ENCODE data around the gene ZNF556.
"Not testable (repeated sequence)": the region's sequence is repeated elsewhere in the genome, so short reads cannot be mapped to it uniquely, and the experiment has no call there.

Gene ZNF556

GRCh38 chr19:2854849-2855248 lies 12.3 kb upstream of the ZNF556 start:
- DNase-seq: no peak

- DNase-seq: no peak
These were observed 10.6 kb upstream of the ZNF556 start for GRCh38 chr19:2856457-2857050.

DNA sequence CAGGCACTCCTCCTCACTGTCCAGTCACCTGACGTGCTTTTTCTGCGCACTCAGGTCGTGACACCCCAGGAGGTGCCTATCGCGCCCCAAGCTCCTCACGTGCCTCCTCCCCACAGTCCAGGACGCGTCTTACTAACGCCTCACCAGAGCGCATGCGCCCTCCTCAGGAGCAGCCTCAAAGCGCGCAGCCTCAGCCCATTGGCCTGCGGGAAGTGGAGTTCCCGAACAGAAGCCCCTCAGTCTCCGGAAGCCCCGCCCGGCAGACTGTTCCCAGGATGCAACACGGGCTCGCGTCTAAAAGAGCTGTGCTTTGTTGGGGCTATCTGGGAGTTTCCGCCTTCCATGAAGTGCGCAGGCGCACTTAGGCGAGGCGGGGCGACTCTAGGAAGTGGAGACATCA lies 8.3 kb upstream of the ZNF556 start:
- no peak for DNase-seq

GRCh38 chr19:2863816-2864215 lies 3.3 kb upstream of the ZNF556 start:
- no peak for DNase-seq

DNA sequence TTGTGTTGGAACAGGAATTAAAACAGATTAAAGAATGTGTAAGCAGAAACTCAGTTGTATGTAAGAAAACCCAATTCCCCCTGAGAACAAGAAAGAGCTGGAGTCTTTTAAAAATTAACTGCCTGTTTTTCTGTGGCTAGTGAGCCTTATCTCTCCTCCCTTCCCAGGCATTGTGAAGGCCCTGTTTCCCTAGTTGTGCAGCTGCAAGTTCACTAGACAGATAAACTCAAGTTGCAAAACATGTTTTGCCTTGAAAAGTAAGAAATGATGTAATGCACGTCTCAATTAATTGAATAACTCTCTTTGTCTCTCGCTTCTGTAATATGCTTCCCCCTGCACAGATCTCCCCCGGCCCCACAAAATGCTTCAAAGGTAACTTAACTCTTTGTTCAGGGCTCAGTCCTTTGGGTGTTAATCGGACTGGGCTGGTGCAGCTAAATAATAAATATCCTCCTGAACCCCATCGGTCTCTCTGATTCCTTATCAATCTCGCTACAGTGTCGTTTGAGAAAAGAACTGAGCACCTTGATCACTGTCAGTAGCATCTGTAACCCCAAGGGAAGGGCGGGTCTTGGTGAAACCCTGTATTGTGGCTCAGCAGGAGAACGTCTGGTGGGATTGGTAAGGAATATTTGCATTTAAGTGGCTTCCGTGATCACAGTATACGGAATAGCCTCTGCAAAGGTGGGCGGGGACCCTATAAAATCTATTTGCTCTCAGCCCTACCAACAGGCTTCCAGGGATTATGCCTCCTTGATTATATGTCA lies 1.6 kb upstream of the ZNF556 start:
- no peak for DNase-seq

- DNase-seq: no peak
These were observed 575 bp upstream of the ZNF556 start for GRCh38 chr19:2866495-2867024.

DNA sequence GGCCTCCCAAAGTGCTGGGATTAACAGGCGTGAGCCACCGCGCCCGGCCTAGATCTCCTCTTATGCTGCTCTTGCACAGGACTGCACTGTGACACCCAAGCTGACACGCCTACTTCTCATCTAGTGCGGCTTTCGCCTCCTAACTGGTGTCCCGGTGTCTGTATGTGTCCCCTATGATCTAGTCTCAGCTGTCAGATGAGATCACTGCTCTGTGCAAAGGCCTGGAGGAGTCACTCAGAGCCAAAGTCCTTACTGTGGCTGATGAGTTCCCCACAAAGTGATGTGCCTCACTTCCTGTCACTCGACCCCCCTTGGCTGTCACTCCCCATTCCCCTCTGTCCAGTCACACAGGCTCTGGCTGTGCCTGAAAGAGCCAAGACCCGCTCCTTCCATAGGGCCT lies 2.5 kb downstream of the ZNF556 start:
- no peak for DNase-seq

DNA sequence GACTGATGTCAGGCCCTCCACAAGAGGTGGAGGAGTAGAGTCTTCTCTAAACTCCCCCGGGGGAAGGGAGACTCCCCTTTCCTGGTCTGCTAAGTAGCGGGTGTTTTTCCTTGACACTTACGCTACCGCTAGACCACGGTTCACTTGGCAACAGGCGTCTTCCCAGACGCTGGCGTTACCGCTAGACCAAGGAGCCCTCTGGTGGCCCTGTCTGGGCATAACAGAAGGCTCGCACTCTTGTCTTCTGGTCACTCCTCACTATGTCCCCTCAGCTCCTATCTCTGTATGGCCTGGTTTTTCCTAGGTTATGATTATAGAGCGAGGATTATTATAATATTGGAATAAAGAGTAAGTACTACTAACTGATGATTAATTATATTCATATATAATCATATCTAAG lies 5.0 kb downstream of the ZNF556 start:
- not testable (repeated sequence) for DNase-seq

- no peak for DNase-seq
These were observed 10.5 kb downstream of the ZNF556 start for GRCh38 chr19:2877398-2878331.

GRCh38 chr19:2883686-2884439 lies 16.7 kb downstream of the ZNF556 start:
- DNase-seq: no peak

- no peak for DNase-seq
These were observed 18.6 kb downstream of the ZNF556 start for GRCh38 chr19:2885736-2886135.

DNA sequence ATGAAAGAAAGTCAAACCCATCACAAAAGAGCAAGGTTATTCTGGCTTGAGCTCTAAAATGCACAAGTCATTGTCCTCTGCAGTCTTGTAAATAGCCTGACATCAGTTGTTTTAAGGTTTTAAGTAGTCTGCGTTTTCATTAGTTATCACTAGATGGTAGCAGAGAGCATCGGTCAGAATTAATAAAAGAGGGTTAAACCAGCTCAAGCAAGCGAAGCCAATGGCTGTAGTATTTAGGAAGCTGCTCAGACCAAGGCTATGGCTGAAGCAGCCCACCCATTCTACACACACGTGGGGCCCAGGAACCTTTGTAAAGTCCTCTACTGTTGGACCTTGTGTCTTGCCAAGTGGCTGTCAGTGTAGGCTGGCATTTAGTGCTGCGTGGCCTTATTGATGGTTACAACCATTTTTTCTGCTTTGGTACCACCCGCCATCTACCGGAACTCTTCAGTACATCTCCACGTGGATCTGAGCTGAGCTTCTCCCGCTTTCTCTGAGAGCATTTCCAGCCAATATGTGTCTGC lies 20.3 kb downstream of the ZNF556 start:
- no peak for DNase-seq

DNA sequence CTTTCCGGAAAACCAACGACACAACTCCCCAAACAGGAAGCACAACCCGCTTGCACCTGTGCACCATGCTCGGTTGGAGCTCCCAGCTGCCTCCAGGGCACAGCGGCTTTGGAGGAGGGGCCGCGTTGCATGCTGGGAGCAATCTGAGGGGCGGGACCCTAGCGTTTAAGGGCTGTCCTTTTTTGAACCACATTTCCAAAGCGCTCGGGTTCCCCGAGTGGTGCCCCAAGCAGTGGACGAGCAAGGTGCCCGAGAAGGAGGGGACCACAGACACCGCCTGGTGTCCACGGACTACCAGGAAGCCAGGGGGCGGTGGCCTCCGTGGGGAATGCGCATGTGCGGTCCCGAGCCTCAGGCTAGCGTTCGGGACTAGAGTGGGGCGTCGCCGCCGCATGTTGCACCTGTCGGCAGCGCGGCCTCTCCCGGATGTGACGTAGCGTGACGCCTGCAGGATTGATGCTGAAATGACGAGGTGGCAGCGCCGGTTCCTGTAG lies 21.6 kb downstream of the ZNF556 start:
- no peak for DNase-seq

DNA sequence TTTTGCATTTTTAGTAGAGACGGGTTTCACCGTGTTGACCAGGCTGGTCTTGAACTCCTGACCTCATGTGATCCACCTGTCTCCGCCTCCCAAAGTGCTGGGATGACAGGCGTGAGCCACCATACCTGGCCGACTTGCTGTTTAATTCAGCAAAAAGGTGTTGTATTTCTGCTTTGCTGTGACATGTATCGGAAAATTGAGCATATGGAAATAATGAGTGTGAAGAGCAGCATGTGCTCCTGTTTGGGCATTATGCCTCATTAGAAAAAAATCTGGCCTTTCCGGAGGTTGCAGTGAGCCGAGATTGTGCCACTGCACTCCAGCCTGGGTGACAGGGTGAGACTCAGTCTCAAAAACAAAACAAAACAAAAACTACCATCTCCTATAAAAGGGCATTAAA lies 23.4 kb downstream of the ZNF556 start:
- DNase-seq: not testable (repeated sequence)

DNA sequence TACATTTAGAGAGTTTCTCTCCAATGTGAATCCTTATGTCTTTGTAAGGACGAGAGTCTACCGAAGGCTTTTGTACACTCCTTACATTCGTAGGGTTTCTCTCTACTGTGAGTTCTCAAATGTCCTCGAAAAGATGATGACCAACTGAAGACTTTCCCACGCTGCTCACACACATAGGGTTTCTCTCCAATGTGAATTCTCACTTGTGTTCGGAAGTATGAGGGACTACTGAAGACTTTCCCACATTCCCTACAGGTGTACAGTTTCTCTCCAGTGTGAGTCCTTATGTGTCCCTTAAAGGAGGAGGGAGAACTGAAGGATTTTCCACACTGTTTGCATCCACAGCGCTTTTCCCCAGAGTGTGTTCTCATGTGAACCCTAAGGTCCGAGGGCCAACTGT lies 29.6 kb downstream of the ZNF556 start:
- no peak for DNase-seq

DNA sequence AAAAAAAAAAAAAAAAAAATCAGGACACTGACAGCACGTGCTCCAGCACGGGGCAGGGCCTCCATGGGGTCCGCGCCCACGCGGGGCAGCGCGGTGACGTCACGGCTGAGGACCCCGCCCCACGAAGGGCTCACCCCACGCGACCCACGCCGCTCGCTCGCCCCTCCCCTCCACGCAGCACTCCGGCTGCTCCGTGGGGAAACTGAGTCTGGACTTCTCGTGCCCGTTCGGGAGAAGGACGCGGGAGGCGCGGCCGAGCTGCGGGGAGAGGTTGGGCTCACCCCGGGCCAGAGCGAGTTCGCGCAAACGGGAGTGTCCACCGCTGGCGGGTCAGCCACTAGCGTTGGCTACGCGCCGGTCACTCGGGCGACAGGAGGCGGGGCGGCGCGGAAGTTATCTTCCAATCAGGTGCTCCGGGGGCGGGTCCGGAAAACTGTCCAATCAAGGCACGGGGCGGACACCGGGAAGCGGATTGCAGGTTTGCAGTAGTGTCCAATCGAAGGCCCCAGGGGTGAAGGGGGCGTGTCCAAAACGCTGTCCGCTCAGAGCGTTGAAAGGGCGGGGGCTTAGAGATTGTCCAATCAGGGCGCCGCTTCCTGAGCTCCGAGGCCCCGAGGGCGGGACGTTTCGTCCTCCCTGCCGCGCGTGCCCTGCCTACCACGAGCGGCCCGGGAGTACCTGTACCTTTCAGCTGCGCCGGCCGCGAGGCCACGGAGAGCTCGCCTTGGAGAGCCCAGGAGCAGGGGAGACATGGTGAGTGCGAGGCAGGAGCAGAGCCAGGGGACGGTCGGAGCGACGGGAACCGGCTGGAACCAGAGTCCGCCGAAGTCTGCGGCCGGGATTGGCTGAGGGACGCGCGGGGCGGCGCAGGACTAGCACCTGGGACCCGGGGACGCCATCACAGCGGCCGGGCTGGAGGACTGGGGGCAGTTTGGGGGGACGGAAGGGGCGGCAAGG lies 33.4 kb downstream of the ZNF556 start, which contains the start of gene ZNF57:
ZNF57 (plus strand) TSS at position 633 of the 957 bp plus-strand sequence; CDS start at position 751, 118 bp downstream.
- DNase-seq: peak; percentile 99

DNA sequence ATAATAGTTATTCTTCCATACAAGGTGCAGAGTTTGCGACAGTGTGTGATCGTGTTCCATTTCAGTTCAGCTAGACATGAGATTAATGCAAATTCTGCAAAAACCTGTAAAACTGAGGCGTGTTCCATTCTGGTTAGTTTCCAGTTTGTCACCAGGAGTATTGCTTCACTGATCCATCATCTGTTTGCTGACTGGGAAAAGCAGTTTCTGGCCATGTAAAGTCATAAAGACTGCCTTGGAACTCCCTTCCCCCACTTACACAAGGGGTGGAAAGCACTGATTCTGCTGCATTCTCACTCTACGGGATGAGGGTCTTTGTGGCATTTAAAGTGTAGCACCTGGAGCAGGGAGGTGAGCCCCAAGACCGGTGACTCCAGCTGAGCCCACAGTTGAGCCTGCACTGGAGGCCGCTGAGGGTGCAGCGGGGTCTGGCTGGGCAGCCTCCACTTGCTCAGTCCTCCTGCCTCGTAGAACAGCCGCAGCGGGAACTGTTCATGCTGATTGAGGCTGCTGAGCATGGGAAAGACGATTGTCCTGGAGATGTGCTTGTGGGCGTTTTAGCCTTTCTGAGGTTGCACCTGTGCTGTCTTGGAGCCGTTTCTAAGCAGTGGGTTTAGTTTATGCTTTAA lies 35.6 kb downstream of the ZNF556 start:
- DNase-seq: no peak

DNA sequence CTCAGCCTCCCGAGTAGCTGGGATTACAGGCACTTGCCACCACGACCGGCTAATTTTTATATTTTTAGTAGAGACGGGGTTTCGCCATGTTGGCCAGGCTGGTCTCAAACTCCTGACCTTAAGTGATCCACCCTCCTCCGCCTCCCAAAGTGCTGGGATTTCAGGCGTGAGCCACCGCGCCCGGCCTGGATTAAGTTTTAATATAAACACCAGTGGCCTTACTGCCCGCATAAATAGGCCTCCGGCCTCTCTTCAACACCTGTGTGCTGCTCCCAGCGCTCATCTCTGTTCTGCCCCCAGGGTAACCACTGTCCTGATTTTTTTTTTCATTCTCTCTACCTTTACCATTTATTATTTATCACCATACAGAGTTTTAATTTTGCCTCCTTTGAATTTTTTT lies 36.2 kb downstream of the ZNF556 start:
- not testable (repeated sequence) for DNase-seq

DNA sequence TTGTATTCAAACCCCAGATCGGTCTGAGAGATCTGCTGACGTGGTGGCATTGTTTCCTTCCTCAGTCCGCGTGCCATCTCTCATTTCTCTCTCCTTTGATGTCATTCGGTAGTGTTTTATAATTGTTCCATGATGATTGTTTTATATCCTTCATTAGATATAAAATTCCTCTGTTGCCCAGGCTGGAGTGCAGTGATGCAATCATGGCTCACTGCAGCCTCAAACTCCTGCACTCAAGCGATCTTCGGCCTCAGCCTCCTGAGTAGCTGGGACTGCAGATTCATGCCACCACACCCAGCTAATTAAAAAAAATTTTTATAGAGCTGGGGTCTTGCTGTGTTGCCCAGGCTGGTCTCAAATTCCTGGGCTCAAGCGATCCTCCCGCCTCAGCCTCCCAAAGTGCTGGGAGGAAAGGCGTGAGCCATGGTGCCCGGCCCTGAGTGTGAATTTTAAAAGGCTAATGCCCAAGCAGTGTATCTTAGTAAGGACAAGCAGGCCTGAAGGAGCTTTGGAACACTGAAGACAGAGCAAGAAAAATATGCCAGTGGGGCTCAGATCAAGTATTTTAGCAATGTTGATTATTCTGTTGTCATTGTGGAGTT lies 38.9 kb downstream of the ZNF556 start:
- no peak for DNase-seq
